OCI-LY7 (cell line): ENCODE results near the gene ARIH2.

Experiments used
- CTCF ChIP-seq: fragments of 200-600 bp; sonication (generic); conservative IDR thresholded peaks from 2 replicates; pipeline ENCODE4 v1.5.1; 2014; ENCODE audit warnings: mild to moderate bottlenecking, antibody characterized with exemption, low read length, moderate library complexity, mixed read lengths
- EZH2phosphoT487 ChIP-seq: fragments of 200-600 bp; sonication (generic); IDR thresholded peaks from 2 replicates; pipeline ENCODE4 v1.6.1; 2018; ENCODE audit warnings: low read depth, borderline replicate concordance, mild to moderate bottlenecking, mixed run types, antibody characterized with exemption, low read length, moderate library complexity, mixed read lengths

GRCh38 chr3:49017971-49018706 is 99.5 kb downstream of the ARIH2 start, which contains the start of gene DALRD3:
- TF ChIP-seq CTCF (no peak), EZH2phosphoT487 (no peak)
